HepG2 (cell line): Measurements from ENCODE around the gene GCNT4.

Experiments
- CAMTA2 ChIP-seq: sonication (generic); formaldehyde crosslinking; IDR thresholded peaks from 2 replicates; pipeline ENCODE4 v1.4.0; 2020; ENCODE audit warnings: mild to moderate bottlenecking, missing genetic modification reagents, borderline replicate concordance
- CTCF ChIP-seq: sonication (generic); formaldehyde crosslinking; IDR thresholded peaks from 2 replicates; pipeline ENCODE4 v1.5.0; 2020; ENCODE audit warnings: mild to moderate bottlenecking, missing genetic modification reagents, moderate library complexity
- EZH2 ChIP-seq: conservative IDR thresholded peaks from 2 replicates; pipeline ENCODE4 v1.6.1; 2012; ENCODE audit warnings: mild to moderate bottlenecking, low read depth, low read length, moderate library complexity
- JUND ChIP-seq: sonication (generic); formaldehyde crosslinking; IDR thresholded peaks from 2 replicates; pipeline ENCODE4 v1.8.0; 2022; ENCODE audit warnings: mild to moderate bottlenecking, missing genetic modification reagents
- RBFOX2 ChIP-seq: fragments of 200-400 bp; formaldehyde crosslinking; IDR thresholded peaks from 2 replicates; pipeline ENCODE4 v1.6.1; 2017; ENCODE audit warnings: low read depth, mild to moderate bottlenecking, low read length
- RFX5 ChIP-seq: IDR thresholded peaks from 2 replicates; pipeline ENCODE4 v1.6.1; 2011; ENCODE audit warnings: low read depth, low read length, improper control_type of control experiment
- RXRB ChIP-seq: IDR thresholded peaks from 2 replicates; pipeline ENCODE4 v1.6.1; 2016; ENCODE audit warnings: borderline replicate concordance, missing genetic modification reagents, missing compliant biosample characterization
- SP1 ChIP-seq, 2 experiments: fragments of 450-650 bp in 1 of 2; sonication (generic) in 1 of 2; formaldehyde crosslinking in 1 of 2; IDR thresholded peaks; 2 replicates each; pipeline versions ENCODE4 v1.4.0 to v1.6.1; 2016 to 2020; ENCODE audit warnings: missing genetic modification reagents in 1 of 2
- STAT5B ChIP-seq: sonication (generic); formaldehyde crosslinking; IDR thresholded peaks from 2 replicates; pipeline ENCODE4 v1.4.0; 2020; ENCODE audit warnings: missing genetic modification reagents
- YY1 ChIP-seq: IDR thresholded peaks from 2 replicates; pipeline ENCODE4 v1.6.1; 2011; ENCODE audit warnings: low read length, low read depth, moderate library complexity, mild to moderate bottlenecking; ENCODE audit not compliant: insufficient read depth, insufficient replicate concordance
- ZMYM4 ChIP-seq: sonication (generic); formaldehyde crosslinking; IDR thresholded peaks from 2 replicates; pipeline ENCODE4 v1.8.1; 2023; ENCODE audit warnings: mild to moderate bottlenecking, missing genetic modification reagents
- ZNF710 ChIP-seq: sonication (generic); formaldehyde crosslinking; IDR thresholded peaks from 2 replicates; pipeline ENCODE4 v1.5.0; 2020; ENCODE audit warnings: mild to moderate bottlenecking, missing genetic modification reagents, borderline replicate concordance
- ZNF883 ChIP-seq: sonication (generic); formaldehyde crosslinking; IDR thresholded peaks from 2 replicates; pipeline ENCODE4 v1.5.1; 2020; ENCODE audit warnings: mild to moderate bottlenecking, missing genetic modification reagents; ENCODE audit errors: not compliant biosample characterization
- ZSCAN22 ChIP-seq: sonication (generic); formaldehyde crosslinking; IDR thresholded peaks from 2 replicates; pipeline ENCODE4 v1.4.0; 2020; ENCODE audit warnings: mild to moderate bottlenecking, missing genetic modification reagents

- no peak for TF ChIP-seq ZSCAN22 (CRISPR knock-in tag)
- no peak for TF ChIP-seq CTCF (CRISPR knock-in tag)
- no peak for TF ChIP-seq EZH2
- no peak for TF ChIP-seq RXRB (CRISPR knock-in tag)
- TF ChIP-seq ZMYM4: no peak
- no peak for TF ChIP-seq ZNF710
- no peak for TF ChIP-seq JUND (CRISPR knock-in tag)
- TF ChIP-seq RBFOX2: no peak
- no peak for TF ChIP-seq RFX5
- TF ChIP-seq SP1 (IDR thresholded peaks at IDR 0.05): no peak
- no peak for TF ChIP-seq SP1 (CRISPR knock-in tag; IDR thresholded peaks at IDR 0.05)
- no peak for TF ChIP-seq CAMTA2 (CRISPR knock-in tag)
- no peak for TF ChIP-seq STAT5B (CRISPR knock-in tag)
- TF ChIP-seq ZNF883 (CRISPR knock-in tag): no peak
- no peak for TF ChIP-seq YY1
Measured at GRCh38 chr5:75009556-75010345, 42.6 kb downstream of the GCNT4 start.
